ENCODE results near the gene BCL7C.

Gene BCL7C

DNA sequence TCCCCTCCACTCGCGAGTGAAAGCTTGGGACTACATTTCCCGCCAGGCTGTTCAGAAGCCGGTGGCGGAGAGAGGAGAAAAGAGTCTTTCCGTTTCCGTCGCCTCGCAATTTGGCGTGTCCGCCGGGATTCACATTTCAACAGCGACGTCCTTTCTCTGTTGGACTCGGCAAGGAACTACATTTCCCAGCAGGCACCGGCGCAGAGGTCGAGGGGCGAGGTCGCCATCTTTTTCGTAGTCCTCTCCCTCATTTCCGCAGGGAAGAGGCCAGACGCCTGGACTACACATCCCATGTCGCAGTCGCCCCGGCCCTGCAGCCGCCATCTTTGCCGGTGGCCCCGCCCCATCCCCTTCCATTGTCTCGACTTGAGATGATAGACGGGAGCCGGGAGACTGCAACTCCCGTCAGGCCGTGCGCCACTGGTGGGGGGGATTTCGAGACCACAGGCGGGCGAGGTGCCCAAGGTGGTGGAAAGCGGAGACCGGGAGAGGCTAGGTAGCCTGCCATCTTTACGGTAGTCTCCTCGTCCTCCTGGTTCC, 28.6 kb upstream of the BCL7C start:
- DNase-seq, result peak; percentile 99

DNA sequence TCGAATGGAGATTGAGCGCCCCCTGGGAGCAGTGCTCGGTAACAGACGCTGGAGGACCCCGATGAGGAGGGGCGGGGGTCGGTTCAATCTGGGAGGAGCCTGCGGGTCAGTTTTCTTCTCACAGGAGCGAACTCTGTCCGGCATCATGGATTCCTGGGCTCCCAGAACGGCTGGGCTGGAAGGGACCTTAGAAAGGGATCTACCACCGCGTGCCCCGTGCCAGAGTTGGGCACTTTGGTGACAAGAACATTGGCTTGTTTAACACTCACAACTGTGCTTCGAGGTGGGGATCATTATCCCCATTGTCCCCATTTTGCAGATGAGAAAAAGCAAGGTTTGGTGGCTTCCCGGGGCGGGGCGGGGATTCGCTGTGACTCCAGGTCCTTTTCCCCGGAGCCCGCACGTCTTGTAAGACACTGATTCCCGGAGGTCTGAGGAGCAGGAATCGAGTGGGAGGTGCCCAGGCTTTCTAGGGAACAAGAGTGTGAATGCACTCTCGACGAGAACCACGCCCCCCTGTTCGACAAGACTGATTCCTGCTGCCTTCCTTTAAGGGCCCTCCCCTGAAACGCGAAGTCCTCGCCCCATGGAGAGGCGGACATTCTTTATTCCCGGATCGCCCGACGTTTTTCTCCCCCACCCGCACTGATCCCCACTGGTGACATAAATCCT, 28.0 kb upstream of the BCL7C start:
- DNase-seq, result peak; percentile 90

DNA sequence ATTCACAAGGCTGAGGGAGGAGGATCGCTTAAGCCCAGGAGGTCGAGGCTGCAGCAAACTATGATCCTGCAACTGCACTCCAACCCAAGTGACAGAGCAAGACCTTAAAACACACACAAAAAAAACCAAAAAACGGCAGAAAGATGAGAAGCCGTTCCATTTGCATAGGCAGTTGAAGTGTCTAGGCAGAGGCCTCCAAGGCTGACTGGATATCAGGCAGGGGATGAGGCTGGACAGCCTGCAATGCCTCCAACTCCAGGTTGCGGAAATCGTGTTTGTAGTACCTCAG, 27.5 kb upstream of the BCL7C start:
- DNase-seq, result no peak

DNA sequence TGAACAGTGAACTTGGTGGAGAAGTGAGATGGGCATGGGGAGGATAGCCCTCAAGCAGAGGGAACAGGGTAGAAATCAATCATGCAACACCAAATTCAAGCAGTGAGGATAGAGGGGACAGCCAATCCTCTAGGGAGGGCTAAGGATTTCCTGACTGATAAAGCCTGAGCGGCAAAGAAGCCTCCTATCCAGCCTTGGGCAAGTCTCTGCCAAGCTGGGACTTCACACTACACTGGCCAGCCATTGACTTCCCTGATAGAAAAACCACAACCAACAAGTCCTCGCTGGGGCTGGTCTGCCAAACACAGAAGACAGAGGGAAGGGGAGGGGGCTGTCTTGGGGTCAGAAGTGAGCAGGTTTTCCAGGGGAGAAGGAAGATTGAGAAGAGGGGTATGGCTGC, 27.0 kb upstream of the BCL7C start:
- no peak for DNase-seq

DNA sequence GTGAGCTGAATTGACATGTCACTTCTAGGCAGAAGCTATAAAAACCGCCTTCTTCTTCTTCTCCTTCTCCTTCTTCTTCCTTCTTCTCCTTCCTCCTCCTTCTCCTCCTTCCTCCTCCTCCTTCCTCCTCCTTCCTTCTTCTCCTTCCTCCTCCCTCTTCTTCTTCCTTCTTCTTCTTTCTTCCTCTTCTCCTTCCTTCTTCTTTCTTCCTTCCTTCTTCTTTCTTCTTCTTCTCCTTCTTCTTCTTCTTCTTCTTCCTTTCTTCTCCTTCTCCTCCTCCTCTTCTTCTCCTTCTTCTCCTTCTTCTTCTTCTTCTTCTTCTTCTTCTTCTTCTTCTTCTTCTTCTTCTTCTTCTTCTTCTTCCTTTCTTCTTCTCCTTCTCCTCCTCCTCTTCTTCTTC, 24.7 kb upstream of the BCL7C start:
- no peak for DNase-seq

DNA sequence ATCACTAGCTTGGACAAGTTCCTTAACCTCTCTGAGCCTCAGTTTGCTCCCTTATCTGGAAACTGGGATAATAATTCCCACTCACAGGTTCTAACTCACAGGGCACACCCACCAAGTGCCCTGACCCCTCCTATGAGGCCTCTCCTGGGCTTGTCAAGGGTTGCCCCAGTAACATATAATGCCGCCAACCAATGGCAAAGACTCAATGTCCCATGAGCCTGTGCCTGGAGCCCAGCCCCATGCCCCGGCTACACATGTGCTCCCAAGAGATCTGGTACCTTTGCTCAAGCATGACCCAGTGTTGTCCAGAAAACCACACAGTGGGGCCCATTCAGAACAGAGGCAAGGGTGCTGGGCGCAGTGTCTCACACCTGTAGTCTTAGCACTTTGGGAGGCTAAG, 21.0 kb upstream of the BCL7C start:
- no peak for DNase-seq

DNA sequence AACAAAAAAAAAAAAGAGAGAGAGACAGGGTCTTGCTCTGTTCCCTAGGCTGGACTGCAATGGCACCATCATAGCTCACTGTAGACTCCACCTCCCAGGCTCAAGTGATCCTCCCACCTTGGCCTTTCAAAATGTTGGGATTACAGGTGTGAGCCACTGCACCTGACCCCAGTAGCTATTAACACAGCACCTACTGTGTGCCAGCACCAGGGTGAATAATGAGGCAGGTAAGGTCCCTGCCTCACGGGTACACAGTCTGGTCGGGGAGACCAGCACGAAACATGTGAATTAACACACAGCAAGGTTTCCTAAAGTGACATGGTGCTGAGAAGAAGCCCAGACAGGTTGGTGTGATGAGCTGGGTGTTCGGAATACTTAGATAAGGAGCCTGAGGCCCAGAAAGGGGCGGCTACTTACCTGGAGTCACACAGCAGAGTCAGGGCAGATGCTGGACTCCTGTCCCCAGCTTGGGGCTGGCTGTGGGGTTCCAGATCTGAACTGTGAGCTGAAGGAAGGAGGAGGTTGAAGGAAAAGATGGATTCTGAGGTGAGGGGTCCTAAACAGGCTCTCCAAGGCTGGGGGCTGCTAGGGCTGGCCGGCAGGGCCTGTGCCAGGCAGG, 19.0 kb upstream of the BCL7C start:
- no peak for DNase-seq

DNA sequence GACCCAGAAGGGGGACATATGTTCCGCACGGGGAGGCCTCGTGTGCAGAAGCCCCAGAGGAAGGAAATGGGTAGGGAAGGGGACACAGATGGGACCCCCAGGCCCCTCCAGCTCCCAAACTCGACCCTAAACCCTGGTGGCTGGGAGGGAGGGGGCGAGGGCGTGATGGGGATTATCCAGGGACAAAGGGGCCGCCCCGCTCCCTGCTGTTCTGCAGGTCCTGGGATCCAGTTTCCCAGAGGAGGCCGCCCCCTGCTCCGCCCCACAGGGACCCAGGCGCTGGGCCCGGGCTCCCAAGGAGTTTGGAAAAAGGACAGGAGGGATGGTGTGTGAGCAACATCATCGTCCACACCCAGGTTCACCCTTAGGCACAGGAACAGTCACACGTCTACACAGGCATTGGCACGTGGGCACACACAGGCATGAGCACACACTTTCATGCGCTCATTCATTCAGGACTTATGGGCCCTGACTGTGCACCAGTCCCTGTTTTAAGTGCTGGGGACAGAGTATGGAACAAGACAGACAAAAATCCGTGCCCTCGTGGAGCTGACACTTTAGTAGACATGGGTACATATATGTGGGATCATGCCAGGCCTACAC, 16.7 kb upstream of the BCL7C start:
- DNase-seq, result no peak

DNA sequence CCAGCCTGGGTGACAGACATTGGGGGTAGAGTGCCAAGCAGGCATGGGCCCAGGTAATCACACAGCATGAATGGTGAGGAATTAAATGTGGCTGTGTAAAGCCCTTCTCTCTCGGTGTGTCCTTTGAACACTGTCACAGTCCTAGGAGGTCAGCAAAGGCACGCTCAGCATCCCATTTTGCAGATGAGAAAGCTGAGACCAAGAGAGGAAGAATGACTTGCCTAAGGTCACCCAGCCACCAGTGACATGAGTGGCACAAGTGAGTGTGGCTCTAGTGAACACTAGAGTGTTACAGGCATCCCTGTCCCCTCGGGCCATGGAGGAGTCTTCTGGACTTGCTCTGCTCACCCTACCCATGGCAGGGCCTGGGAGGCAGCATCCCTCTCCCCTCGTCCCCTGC, 13.2 kb upstream of the BCL7C start:
- DNase-seq, result no peak

DNA sequence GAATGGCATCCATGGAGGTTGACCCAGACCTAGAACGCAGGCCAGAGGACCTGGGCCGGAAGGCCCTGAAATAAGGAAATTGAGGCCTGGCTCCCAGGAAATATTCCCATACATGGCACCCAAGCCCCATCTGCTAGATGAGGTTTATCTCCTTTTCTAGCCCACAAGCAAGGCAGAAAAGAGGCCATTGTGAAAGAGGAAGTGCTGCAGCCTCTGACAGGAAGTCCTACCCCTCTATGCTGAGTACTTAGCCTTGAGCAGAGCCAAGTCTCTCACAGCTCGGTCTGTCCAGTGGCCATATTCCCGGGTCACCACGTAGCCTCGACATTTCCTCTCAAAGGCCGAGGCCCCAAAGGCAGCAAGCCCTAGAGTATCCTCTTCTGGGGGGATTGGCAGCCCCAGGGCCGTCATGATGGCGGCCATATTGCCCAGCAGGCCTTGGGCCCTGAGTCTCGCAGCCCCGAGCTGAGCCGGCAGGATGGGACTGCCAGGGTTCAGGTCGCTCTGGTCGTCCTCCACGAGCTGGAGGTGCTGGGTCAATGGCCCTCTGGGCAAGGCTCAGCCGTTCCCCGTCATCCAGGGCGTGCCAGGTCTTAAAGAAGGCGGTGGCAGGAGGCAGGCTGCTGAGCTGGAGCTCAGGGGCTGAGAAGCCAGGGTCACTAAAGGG, 10.4 kb upstream of the BCL7C start:
- DNase-seq, result no peak

DNA sequence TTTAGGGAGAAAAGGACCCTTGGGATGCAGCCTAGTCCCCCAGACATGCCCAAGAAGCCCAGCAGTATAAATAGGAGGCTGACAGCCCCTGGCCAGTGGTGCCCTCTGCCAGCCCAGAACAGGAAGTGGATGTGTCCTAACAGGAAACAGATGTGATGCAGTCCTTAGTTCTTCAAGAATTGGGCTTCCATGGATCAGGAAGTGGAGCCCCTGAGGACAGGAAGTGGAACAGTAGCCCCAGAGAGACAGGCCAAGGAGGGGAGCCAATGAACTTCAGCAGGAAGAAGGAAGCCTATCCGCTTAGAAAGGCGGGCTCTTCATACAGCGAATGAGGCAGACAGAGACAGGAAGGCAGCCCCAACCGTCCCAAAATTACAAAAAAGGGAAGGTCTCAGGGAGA, 9.7 kb upstream of the BCL7C start:
- DNase-seq, result no peak

DNA sequence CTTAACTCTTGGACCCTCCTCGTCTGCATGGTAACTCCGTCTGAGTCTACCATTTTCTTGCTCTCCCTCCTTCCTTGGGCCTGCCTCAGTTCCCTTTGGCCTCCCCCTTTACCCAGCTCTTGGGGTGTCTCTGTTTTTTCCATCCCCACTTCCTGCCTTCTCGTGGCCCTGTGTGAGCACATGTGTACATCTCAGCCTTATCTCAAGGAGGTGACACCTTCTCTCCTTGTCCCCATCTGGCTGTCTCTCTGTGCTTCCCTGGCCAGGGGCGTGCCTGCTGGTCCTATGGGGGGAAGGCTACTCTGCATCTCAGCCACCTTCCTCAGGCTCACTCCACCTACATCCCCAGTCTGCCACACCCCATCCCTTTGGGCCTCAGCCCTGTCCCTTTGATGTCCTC, 9.1 kb upstream of the BCL7C start:
- no peak for DNase-seq

DNA sequence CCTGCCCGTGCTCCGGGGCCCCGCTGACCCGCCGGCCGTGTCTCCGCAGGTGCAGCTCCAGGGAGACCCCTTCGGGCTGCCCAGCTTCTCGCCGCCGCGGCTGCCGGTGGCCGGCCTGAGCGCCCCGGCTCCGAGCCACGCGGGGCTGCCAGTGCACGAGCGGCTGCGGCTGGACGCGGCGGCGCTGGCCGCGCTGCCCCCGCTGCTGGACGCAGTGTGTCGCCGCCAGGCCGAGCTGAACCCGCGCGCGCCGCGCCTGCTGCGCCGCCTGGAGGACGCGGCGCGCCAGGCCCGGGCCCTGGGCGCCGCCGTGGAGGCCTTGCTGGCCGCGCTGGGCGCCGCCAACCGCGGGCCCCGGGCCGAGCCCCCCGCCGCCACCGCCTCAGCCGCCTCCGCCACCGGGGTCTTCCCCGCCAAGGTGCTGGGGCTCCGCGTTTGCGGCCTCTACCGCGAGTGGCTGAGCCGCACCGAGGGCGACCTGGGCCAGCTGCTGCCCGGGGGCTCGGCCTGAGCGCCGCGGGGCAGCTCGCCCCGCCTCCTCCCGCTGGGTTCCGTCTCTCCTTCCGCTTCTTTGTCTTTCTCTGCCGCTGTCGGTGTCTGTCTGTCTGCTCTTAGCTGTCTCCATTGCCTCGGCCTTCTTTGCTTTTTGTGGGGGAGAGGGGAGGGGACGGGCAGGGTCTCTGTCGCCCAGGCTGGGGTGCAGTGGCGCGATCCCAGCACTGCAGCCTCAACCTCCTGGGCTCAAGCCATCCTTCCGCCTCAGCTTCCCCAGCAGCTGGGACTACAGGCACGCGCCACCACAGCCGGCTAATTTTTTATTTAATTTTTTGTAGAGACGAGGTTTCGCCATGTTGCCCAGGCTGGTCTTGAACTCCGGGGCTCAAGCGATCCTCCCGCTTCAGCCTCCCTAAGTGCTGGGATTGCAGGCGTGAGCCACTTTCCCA, 8.4 kb upstream of the BCL7C start:
- peak; percentile 40 for DNase-seq

DNA sequence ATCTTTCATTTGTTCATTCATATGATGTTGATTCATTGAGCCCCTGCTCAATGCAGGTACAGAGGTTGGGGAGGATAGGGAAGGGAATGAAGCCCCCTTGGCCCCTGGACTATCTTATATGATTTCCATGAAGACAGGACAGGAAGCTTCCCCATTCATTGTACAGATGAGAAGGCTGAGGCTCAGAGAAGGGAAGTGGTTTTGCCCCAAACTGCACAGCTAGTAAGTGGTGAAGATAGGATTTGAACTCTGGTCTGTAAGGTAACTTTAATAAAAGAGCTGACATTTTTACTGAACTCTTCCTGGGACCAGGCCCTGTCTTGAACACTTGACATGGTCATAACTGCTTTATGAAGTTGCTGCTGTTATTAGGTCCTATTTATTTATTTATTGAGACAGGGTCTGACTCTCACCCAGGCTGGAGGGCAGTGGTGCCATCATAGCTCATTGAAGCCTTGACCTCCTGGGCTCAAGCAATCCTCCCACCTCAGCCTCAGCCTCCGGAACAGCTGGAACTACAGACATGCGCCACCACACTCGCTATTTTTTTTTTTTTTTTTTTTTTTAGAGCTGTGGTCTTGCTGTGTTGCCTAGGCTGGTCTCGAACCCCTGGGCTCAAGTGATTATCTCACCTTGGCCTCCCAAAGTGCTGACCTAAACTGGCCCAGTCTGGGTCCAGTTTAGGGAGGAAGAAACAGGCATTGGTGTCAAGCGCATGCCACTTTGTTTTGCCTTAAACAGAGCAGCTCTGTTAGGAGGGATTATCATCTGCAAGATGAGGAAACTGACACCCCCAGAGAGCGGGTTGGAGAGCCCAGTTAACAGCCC, 7.5 kb upstream of the BCL7C start:
- no peak for DNase-seq

DNA sequence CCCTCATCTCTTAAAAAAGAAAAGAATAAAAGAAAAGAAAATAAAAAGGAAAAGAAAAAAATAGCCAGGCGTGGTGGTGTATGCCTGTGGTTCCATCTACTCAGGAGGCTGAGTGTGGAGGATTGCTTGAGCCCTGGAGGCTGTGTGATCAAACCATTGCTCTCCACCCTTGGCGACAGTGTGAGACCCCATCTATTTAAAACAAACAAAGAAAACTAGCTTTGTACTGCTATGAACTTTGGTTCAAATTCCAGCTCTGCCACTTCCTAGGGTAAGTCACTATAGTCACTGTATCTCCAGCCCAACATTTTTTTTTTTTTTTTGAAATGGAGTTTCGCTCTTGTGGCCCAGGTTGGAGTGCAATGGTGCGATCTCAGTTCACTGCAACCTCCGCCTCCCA, 6.7 kb upstream of the BCL7C start:
- no peak for DNase-seq

DNA sequence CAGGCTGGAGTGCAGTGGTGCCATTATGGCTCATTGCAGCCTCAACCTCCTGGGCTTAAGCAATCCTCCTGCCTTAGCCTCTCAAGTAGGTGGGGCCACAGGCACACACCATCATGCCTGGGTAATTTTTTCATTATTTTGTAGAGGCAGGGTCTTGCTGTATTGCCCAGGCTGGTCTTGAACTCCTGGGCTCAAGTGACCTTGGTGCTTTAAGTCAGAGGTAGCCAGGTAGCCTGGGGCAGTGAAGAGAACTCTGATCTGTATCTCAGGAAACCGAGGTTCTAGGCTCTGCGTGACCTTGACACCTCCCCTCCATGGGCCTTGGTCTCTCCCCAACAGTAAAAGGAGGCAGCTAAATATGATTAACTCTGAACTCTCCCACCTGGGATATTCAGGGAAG, 5.9 kb upstream of the BCL7C start:
- DNase-seq, result no peak

DNA sequence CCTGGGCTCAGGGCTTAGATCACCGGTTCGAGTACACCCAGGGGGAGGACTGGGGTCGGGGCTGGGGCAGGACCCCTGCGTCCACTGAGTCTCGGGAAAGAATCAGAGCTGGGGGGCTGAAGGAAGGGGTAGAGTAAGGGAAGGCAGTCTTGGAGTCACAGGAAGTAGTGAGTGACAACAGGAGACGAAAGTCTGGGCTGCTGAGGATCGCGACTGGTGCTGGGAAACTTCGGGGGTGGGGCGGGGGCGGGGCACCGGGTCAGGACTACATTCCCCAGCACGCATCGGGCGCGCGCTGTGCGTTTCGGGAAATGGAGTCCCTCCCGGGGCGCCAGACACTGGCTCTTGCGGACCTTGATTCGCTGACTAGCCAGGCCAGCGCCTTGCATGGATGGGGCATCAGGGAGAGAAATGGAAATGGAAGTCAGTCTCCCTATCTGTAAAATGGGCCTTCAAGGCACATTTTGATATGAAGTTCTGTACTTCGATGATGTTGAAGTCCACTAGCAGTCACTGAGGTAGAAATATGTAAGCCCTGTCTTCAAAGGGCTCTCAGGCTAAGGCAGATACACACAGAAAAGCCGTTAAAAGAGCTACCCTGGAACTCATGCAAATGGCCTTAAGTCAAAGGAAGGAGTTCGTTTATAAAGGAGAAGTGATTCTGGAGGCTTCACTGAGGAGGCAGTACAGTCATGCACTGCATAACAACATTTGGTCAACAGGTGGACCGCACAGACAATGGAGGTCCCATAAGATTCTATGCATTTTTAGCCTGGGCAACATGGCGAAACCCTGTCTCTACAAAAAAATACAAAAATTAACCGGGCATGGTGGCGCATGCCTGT, 3.2 kb upstream of the BCL7C start:
- DNase-seq, result peak; percentile 84

DNA sequence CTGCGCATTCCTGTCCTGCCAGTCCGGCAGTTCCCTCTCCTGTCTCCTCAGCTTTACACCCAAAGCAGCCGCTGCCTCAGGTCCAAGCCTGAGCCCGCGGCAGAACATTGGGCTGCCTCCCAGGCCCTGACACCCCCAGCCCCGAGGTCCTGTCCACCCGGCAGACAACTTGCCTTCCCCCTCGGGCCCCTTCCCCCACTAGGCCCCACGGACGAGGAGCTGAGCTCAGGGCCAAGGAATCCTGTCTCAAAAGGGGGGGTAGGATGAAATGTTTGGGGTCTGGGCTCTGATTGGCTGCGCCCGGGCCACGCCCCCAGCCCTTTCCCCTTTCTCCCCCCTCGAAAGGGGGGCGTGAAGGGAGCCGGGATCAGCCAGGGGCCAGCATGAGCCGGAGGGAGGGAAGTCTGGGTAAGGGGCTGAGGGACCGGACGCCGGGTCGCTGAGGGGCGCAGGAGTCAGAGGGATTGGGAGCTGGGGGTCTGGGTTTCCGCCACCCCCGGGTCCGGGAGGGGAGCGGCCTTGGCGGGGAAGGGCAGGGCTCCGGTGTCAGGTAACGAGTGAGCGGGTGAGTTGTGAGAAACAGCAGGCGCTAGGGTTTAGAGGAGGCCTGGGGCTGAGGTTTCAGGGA, 2.5 kb upstream of the BCL7C start, which contains the start of gene CTF1:
Gene CTF1 (plus strand): TSS at position 354 of the 628 bp plus-strand sequence. CDS start 30 bp downstream, at position 384.
- peak; percentile 24 for DNase-seq

DNA sequence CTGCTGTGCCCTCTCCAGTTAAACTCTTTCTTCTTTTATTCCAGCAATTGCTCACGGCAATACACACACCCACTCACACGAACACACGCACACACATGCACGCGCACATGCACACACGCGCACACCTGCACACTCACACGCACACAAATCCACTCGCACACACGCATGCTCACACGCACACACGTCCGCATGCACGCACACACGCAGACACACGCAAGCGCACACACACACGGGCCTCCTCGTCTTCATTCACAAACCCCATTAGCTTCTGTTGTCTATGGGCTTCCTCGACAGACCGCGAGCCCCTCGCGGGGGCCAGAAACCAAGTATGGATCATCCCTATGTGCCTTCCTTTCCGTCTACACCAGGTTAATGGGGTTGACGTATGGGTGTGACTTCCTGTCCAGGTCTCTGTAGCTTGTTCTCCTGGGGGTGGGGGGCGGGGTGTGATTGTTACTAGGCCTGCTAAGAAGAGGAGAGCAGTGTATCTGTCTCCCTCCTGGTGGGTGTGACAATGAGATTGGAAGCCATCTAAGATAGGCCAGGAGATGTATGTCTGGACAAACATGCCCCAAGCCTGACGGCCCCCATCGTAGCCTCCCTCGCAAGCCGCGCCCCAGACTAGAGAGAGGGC, 1.9 kb upstream of the BCL7C start:
- DNase-seq, result no peak

Data from NCI-H1436 (cell line).